Measurements from ENCODE around the gene SLC39A6. TPM values are rescaled to one million over a fixed set of nuclear protein-coding genes. Genes with fewer than 3 reads are reported as not detected.

Gene SLC39A6
- total RNA-seq (ENCODE audit: low replicate concordance) = 29.7 and 48.7 TPM in 2 replicates
- long read RNA-seq, transcript SLC39A6-201 (10 exons, 3,543 nt) = major isoform, 62 of 150 reads
- long read RNA-seq, transcript SLC39A6-204 (10 exons, 3,003 nt) = minor isoform, 8 of 150 reads
- long read RNA-seq, partial matches to known transcripts = 78 of 150 reads
- long read RNA-seq, other reads (novel, unspliced or antisense) = 2 of 150 reads

- peak within 1 kb of the TSS; percentile 91 for H3K4me3 Mint-ChIP-seq
- no peaks in the 10 kb centered on the region for H3K9me3 Mint-ChIP-seq
- H3K4me1 Mint-ChIP-seq (ENCODE audit: unreplicated experiment) = peaks cover 39% of the 10 kb centered on the region
- H3K27me3 Mint-ChIP-seq = no peaks in the 10 kb centered on the region
- peak within 1 kb of the TSS; percentile 92 for H3K27ac Mint-ChIP-seq
- DNase-seq (ENCODE audit: extremely low spot score, unreplicated experiment) = peak; percentile 97
- no peak for TF ChIP-seq CTCF (conservative IDR thresholded peaks at IDR 0.05)
- peaks cover 30% of the 10 kb centered on the region for H3K36me3 Mint-ChIP-seq
These were observed at the start of gene SLC39A6, which contains the start of gene ELP2 for GRCh38 chr18:36129300-36130038. Gene SLC39A6 (minus strand): TSS chr18:36129340. CDS start chr18:36127007, 2,333 bp downstream. Gene ELP2 (plus strand): TSS chr18:36129899. CDS start chr18:36129934, 35 bp downstream.

- DNase-seq (ENCODE audit: extremely low spot score, unreplicated experiment) = no peak
- no peaks in the 10 kb centered on the region for H3K9me3 Mint-ChIP-seq
- peak overlapping the region; percentile 17 for H3K27ac Mint-ChIP-seq
- peaks cover 10% of the 10 kb centered on the region for H3K4me1 Mint-ChIP-seq (ENCODE audit: unreplicated experiment)
- H3K4me3 Mint-ChIP-seq = no peak overlapping the region
- H3K36me3 Mint-ChIP-seq = peaks cover 12% of the 10 kb centered on the region
- H3K27me3 Mint-ChIP-seq = peaks cover 2% of the 10 kb centered on the region
- TF ChIP-seq CTCF (conservative IDR thresholded peaks at IDR 0.05) = no peak
These were observed 48.8 kb upstream of the SLC39A6 start for GRCh38 chr18:36177913-36178312.

- no peak for DNase-seq (ENCODE audit: extremely low spot score, unreplicated experiment)
- Mint-ChIP-seq H3K36me3 (peaks cover 15% of the 10 kb centered on the region), H3K4me1 (ENCODE audit: unreplicated experiment) (peaks cover 7% of the 10 kb centered on the region), H3K27me3 (no peaks in the 10 kb centered on the region), H3K9me3 (no peaks in the 10 kb centered on the region), H3K4me3 (no peak overlapping the region), H3K27ac (no peak overlapping the region)
- TF ChIP-seq CTCF (conservative IDR thresholded peaks at IDR 0.05) = no peak
These were observed 47.6 kb upstream of the SLC39A6 start for GRCh38 chr18:36176711-36177110.

- Mint-ChIP-seq H3K4me3 (no peak overlapping the region), H3K4me1 (ENCODE audit: unreplicated experiment) (peaks cover 7% of the 10 kb centered on the region), H3K36me3 (peaks cover 15% of the 10 kb centered on the region), H3K9me3 (no peaks in the 10 kb centered on the region), H3K27ac (no peak overlapping the region), H3K27me3 (no peaks in the 10 kb centered on the region)
- no peak for DNase-seq (ENCODE audit: extremely low spot score, unreplicated experiment)
- no peak for TF ChIP-seq CTCF (conservative IDR thresholded peaks at IDR 0.05)
These were observed 47.0 kb upstream of the SLC39A6 start for GRCh38 chr18:36176177-36176584.

- TF ChIP-seq CTCF (conservative IDR thresholded peaks at IDR 0.05) = no peak
- Mint-ChIP-seq H3K4me3 (no peak overlapping the region), H3K27ac (no peak overlapping the region), H3K36me3 (peaks cover 19% of the 10 kb centered on the region), H3K27me3 (no peaks in the 10 kb centered on the region), H3K9me3 (no peaks in the 10 kb centered on the region), H3K4me1 (ENCODE audit: unreplicated experiment) (peaks cover 7% of the 10 kb centered on the region)
- no peak for DNase-seq (ENCODE audit: extremely low spot score, unreplicated experiment)
These were observed 46.3 kb upstream of the SLC39A6 start for GRCh38 chr18:36175481-36175880.
